Activated T-helper 1 cell treated with anti-CD3 and anti-CD28 coated beads, Interleukin-2, amount 50 U/mL, for 16 hours (primary cell): ENCODE measurements around the gene AKR1C4.

Source experiments
- DNase-seq, 2 donors: peaks; one replicate each; pipeline ENCODE4 v3.0.0-alpha.2; 2020; ENCODE audit warnings: low read depth in 1 of 2, low spot score in 1 of 2

Gene AKR1C4

DNA sequence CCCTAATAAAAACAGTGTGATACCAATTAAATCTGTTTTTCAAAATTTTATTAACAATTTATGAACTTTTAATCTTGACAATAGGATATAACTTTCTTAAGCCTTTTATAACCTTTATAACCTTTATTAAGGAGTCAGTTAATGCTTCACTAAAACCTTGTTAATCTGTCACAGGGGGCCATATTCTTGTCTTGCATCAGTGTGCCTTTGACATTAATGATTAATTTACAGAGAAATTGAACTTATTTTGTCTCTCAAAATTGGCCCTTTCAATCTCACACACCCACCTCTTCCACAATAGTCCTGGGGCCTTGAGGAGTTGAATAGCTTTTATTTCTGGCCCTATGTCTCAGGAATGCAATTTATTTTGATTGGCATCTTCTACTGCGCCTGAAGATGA lies 68.5 kb downstream of the AKR1C4 start:
- DNase-seq: no peak

DNA sequence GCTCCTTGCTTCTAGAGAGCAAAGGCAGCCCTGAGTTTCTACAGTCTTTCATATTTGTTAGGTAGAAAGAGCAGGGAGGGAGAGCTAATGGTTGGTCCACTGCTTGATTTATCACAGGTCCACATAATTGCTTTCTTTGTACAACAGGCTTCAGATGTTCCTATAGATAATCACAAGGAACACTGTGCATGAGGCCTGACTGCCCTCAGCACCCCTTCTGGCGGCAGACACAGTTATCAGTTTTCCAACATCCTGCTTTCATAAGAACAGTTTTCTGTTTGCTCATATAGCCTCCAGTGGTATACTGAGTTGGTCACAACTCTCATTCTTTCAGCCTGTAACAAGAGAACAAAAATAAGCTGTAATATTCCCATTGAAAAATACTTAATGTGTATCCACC lies 69.7 kb downstream of the AKR1C4 start:
- DNase-seq: no peak

DNA sequence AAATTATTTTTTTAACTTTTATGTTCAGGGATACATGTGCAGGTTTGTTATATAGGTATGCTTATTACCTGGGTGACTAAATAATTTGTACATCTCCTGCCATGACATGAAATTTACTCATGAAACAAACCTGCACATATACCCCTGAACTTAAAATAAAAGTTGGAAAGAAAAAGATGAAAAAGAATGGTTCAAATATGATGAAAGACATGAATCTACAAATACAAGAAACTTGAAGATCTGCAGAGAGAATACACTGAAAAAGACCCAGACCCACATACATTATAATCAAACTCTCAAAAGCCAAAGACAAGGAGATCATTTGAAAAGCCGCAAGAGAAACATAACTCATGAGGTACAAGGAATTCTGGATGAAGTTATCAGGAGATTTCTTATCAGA lies 70.2 kb downstream of the AKR1C4 start:
- no peak for DNase-seq

DNA sequence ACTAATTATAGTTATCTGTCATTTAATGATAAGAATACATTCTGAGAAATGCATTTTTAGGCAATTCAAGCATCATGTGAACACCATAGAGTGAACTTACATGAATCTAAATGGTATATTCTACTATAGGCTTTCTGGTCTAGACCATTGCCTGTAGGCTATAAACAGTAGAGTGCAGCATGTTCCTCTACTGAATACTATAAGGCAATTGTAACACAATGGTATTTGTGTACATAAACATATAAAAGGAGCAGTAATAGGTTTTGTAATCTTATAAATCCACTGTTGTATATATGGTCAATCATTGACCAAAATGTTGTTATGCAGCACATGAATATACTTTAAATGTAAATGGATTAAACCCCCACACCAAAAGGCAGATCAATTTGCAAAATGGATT lies 71.6 kb downstream of the AKR1C4 start:
- no peak for DNase-seq
